ENCODE measurements around the gene SLC52A1. TPM values are rescaled to one million over a fixed set of nuclear protein-coding genes. Genes with fewer than 3 reads are reported as not detected.

Gene SLC52A1
- total RNA-seq, 1 donor from 2014 or later, result 0.23 TPM

DNA sequence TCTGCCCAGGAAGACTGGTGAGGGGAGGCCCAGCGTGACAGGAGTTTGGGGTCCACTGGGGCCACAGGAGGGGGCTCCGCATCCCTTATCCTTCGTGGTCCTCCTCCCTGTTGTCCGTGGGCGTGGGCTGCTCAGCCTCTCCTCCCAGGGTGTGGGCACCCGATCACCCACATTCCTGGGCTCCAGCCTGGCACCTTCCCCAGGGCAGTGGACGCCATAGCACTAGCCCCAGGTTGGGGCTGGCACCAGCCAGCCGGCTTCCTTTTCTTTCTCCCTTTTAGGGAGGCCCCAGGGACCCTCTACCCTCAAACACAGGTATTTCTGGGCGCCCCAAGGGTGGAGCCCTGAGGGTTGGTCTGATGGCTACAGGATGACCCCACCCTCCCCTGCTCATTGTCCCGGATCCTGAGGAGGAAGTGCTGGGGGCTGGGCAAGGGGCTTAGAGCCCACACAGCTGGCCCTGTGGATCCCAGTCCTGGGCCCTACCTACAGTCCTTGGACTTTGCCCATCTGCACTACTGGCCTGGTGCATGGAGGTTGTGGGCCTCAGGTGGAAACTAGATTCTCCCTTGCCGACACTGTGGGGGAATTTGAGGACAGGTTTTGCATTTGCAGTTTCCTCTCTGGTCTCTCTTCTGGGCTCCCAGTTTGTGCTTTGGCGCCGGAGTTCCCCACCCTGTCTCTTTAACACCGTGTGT, 36.3 kb downstream of the SLC52A1 start:
- peaks cover 19% of the 10 kb centered on the region for H3K4me1 Mint-ChIP-seq (ENCODE audit: low read depth)
- peaks cover 24% of the 10 kb centered on the region for H3K36me3 Mint-ChIP-seq (ENCODE audit: low read depth)
- no peak for DNase-seq (ENCODE audit: low spot score)
- intact Hi-C loops (cut with micrococcal nuclease), result loop anchor here (5.0 kb wide), 1 partner anchor 283 kb away; the partner anchor contains the start of gene RABEP1
- H3K27ac Mint-ChIP-seq, result peak overlapping the region; percentile 90
- H3K9me3 Mint-ChIP-seq, result no peaks in the 10 kb centered on the region
- H3K4me3 Mint-ChIP-seq, result peak overlapping the region; percentile 90
- peaks cover 8% of the 10 kb centered on the region for H3K27me3 Mint-ChIP-seq (ENCODE audit: insufficient read depth)

GRCh38 chr17:4998027-4998731, 37.0 kb downstream of the SLC52A1 start:
- Mint-ChIP-seq H3K4me1 (ENCODE audit: low read depth) (peaks cover 19% of the 10 kb centered on the region), H3K4me3 (peak overlapping the region; percentile 90), H3K27ac (peak overlapping the region; percentile 90), H3K9me3 (no peaks in the 10 kb centered on the region), H3K36me3 (ENCODE audit: low read depth) (peaks cover 17% of the 10 kb centered on the region), H3K27me3 (ENCODE audit: insufficient read depth) (peaks cover 8% of the 10 kb centered on the region)
- intact Hi-C loops (cut with micrococcal nuclease), result loop anchor here (5.0 kb wide), 1 partner anchor 284 kb away; the partner anchor contains the start of gene RABEP1
- no peak for DNase-seq (ENCODE audit: low spot score)

DNA sequence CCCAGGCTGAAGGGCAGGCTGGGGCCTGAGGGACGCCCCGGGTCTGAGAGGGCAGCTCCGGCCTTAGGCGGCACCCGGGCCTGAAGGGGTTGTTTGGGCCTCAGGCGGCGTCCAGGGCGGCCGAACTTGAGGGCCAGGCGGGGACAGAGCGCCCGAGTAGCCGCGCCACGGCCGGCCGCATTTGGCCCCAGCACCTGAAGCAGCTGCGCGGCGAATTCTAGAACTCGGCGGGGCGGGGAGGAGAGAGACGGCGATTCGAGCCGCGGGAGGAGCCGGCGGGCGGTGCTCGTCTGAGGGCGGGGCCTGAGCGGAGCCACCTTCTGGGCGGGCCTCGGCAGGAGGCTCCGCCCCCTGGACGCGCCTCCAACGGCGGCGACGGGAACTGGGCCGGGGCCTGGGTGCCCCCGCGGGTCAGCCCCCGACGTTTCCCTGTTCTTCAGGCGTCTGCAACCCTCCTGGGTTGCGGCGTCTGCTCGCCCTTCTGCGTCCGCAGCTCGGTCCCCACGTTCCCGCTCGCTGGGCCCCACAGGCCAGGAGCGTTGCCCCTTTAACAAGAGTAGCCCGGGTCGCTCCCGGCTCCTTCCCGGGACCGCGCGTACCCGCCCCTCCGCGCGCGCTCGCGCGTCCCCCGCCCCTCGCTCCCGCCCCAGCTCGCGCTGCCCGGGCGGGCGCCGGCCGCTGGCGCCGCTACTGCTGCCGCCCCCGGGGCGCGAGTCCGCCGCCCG, 37.8 kb downstream of the SLC52A1 start, which contains the start of the genes INCA1 and KIF1C:
INCA1 (minus strand) TSS at position 221 of the 725 bp plus-strand sequence. CDS start 3,085 bp downstream, outside the sequence.
KIF1C (plus strand) TSS at position 649 of the 725 bp plus-strand sequence. CDS start 2,297 bp downstream, outside the sequence.
- H3K27me3 Mint-ChIP-seq (ENCODE audit: insufficient read depth), result peaks cover 8% of the 10 kb centered on the region
- peaks cover 17% of the 10 kb centered on the region for H3K36me3 Mint-ChIP-seq (ENCODE audit: low read depth)
- H3K4me3 Mint-ChIP-seq, result peak within 1 kb of the TSS; percentile 90
- no peaks in the 10 kb centered on the region for H3K9me3 Mint-ChIP-seq
- intact Hi-C loops (cut with micrococcal nuclease), result loop anchor here (1.0 to 5.0 kb wide), 7 partner anchors 10 to 285 kb away; partner anchors contain the start of genes CAMTA2, PFN1, RABEP1 and RNF167
- peaks cover 19% of the 10 kb centered on the region for H3K4me1 Mint-ChIP-seq (ENCODE audit: low read depth)
- DNase-seq (ENCODE audit: low spot score), result peak; percentile 89
- H3K27ac Mint-ChIP-seq, result peak within 1 kb of the TSS; percentile 90

- H3K36me3 Mint-ChIP-seq (ENCODE audit: low read depth), result peaks cover 13% of the 10 kb centered on the region
- H3K9me3 Mint-ChIP-seq, result no peaks in the 10 kb centered on the region
- peaks cover 8% of the 10 kb centered on the region for H3K27me3 Mint-ChIP-seq (ENCODE audit: insufficient read depth)
- DNase-seq (ENCODE audit: low spot score), result no peak
- H3K4me1 Mint-ChIP-seq (ENCODE audit: low read depth), result peaks cover 16% of the 10 kb centered on the region
- no peak overlapping the region for H3K27ac Mint-ChIP-seq
- intact Hi-C loops (cut with micrococcal nuclease), result no loop called here
- H3K4me3 Mint-ChIP-seq, result no peak overlapping the region
These were observed 41.1 kb downstream of the SLC52A1 start for GRCh38 chr17:4994081-4994595.

DNA sequence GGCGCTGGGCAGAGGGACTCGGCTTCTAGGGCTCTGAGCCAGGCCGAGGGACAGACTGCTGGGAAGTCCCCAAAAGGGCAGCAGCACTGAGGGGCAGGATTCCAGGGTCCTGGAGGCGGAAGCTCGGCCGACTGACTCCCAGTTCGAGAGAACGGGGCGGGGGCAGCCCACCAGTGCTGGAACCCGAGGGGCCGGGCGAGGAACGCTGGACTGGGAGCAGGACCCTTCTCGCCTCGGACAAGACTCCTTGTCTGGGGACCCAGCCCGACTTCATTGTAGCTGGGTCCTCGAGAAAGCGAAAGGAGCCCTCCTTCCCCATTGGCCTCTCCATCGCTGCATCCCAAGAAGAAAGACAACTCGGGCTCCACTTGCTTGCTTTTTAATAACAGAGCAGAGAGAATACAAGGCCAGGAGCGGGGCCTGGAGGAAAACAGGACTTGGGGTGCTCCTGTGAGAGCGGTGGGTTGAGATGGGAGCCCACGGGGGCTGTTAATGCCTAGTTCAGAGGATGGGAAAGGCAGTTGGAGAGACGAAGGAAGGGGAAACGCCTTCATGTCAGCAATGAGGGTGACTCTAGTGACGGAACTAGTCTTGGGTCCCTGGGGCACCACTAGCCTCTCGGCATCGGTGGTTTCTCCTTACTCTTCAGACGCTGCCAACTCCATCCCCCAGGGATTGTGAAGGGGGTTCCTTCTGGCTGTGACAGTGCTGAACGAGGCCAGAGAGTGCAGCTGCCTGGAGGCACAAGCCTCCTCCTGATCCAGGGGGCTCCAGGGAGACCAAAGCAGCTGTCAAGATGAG, 47.3 kb downstream of the SLC52A1 start:
- H3K4me3 Mint-ChIP-seq, result peak overlapping the region; percentile 95
- peak overlapping the region; percentile 89 for H3K27ac Mint-ChIP-seq
- H3K36me3 Mint-ChIP-seq (ENCODE audit: low read depth), result peaks cover 32% of the 10 kb centered on the region
- peaks cover 39% of the 10 kb centered on the region for H3K4me1 Mint-ChIP-seq (ENCODE audit: low read depth)
- H3K27me3 Mint-ChIP-seq (ENCODE audit: insufficient read depth), result no peaks in the 10 kb centered on the region
- intact Hi-C loops (cut with micrococcal nuclease), result loop anchor here (1.0 to 2.0 kb wide), 5 partner anchors 8 to 43 kb away; partner anchors contain the start of genes INCA1, KIF1C and SPAG7
- no peak for DNase-seq (ENCODE audit: low spot score)
- no peaks in the 10 kb centered on the region for H3K9me3 Mint-ChIP-seq

DNA sequence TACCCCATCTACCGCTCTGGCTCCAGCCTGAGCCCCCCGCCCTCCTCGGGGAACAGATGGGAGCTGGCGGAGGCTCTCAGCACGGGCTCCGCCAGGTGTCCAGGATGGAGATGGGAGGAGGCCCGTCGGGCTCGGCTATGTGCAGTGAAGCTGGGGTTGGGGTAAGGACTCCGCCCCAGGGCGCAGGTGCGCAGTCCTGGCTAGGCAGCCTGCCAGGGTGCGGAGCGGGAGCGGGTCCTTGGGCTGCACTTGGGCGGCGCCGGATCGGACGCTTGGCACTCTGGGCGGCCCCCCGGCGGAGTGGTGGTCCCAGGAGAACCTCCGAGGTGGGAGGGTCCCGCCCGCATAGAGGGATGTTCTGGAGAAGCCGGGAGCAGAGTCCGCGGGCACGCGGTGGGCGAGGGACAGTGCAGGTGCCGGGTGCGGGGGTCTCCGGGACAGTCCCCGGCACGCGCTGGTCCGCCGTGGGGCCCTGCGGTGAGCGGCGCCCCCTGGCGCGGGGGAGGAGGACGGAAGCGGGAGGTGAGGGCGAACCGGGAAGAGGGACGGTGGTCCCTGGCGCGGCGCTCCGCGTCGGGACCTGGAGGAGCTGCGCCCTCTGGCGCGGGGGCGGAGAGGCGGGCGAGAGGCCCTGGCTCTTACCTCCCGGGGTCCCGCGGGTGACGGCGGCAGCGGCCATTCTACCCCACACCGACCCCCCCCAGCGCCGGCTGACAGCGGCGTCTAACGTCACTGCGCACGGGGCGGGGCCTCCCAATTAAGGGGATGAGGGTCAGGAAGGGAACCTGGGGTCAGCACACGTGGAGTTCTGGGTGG, 48.1 kb downstream of the SLC52A1 start, which contains the start of gene CAMTA2:
CAMTA2 (minus strand) TSS at position 725 of the 816 bp plus-strand sequence. CDS start 1,453 bp downstream, outside the sequence.
- intact Hi-C loops (cut with micrococcal nuclease), result loop anchor here (1.0 to 2.0 kb wide), 4 partner anchors 10 to 44 kb away; partner anchors contain the start of genes INCA1, KIF1C and SPAG7
- Mint-ChIP-seq H3K4me1 (ENCODE audit: low read depth) (peaks cover 39% of the 10 kb centered on the region), H3K27ac (peak within 1 kb of the TSS; percentile 89), H3K4me3 (peak within 1 kb of the TSS; percentile 95), H3K36me3 (ENCODE audit: low read depth) (peaks cover 39% of the 10 kb centered on the region), H3K9me3 (no peaks in the 10 kb centered on the region), H3K27me3 (ENCODE audit: insufficient read depth) (no peaks in the 10 kb centered on the region)
- DNase-seq (ENCODE audit: low spot score), result peak; percentile 82

GRCh38 chr17:4986403-4986802, 48.8 kb downstream of the SLC52A1 start:
- Mint-ChIP-seq H3K4me1 (ENCODE audit: low read depth) (peaks cover 39% of the 10 kb centered on the region), H3K9me3 (no peaks in the 10 kb centered on the region), H3K27me3 (ENCODE audit: insufficient read depth) (no peaks in the 10 kb centered on the region), H3K36me3 (ENCODE audit: low read depth) (peaks cover 39% of the 10 kb centered on the region), H3K27ac (peak overlapping the region; percentile 80), H3K4me3 (peak overlapping the region; percentile 95)
- intact Hi-C loops (cut with micrococcal nuclease), result loop anchor here (2.0 kb wide), 1 partner anchor 44 kb away; no protein-coding TSS in a partner anchor
- DNase-seq (ENCODE audit: low spot score), result no peak

Other genes starting within 250 kb of the SLC52A1 start
- not detected in 2 replicates for gene VMO1, start 249.1 kb downstream of the SLC52A1 start, total RNA-seq
- not detected in 2 replicates for gene GLTPD2, start 246.5 kb downstream of the SLC52A1 start, total RNA-seq
- gene PSMB6, start 239.3 kb downstream of the SLC52A1 start, total RNA-seq, result 205 and 208 TPM in 2 replicates
- gene PLD2, start 228.3 kb downstream of the SLC52A1 start, total RNA-seq, result 16.7 and 22.2 TPM in 2 replicates
- 66.5 and 67.5 TPM in 2 replicates for gene MINK1, start 202.1 kb downstream of the SLC52A1 start, total RNA-seq
- gene C17orf107, start 135.9 kb downstream of the SLC52A1 start, total RNA-seq, result 1.3 and 1.8 TPM in 2 replicates
- 0.52 and 0.61 TPM in 2 replicates for gene CHRNE, start 132.3 kb downstream of the SLC52A1 start, total RNA-seq
- gene GP1BA, start 103.1 kb downstream of the SLC52A1 start, total RNA-seq, result not detected in 2 replicates
- 111 and 116 TPM in 2 replicates for gene SLC25A11, start 95.4 kb downstream of the SLC52A1 start, total RNA-seq
- gene RNF167, start 95.2 kb downstream of the SLC52A1 start, total RNA-seq, result 138 and 140 TPM in 2 replicates
- 1,423 and 1,429 TPM in 2 replicates for gene PFN1, start 86.9 kb downstream of the SLC52A1 start, total RNA-seq
- 42.5 and 44.5 TPM in 2 replicates for gene ENO3, start 84.3 kb downstream of the SLC52A1 start, total RNA-seq
- gene SPAG7, start 67.6 kb downstream of the SLC52A1 start, total RNA-seq, result 66.5 and 69.5 TPM in 2 replicates
- gene CAMTA2, start 47.8 kb downstream of the SLC52A1 start, total RNA-seq, result 98.5 and 103 TPM in 2 replicates
- gene INCA1, start 37.9 kb downstream of the SLC52A1 start, total RNA-seq, result 0.34 and 0.37 TPM in 2 replicates
- gene KIF1C, start 37.5 kb downstream of the SLC52A1 start, total RNA-seq, result 68.4 and 71.3 TPM in 2 replicates
- gene ZFP3, start 43.0 kb upstream of the SLC52A1 start, total RNA-seq, result 1.9 and 2.0 TPM in 2 replicates
- 17.3 and 19.3 TPM in 2 replicates for gene ZNF232, start 76.5 kb upstream of the SLC52A1 start, total RNA-seq
- gene USP6, start 80.6 kb upstream of the SLC52A1 start, total RNA-seq, result 0.03 and 0.05 TPM in 2 replicates
- gene ZNF594, start 156.4 kb upstream of the SLC52A1 start, total RNA-seq, result 8.5 and 8.8 TPM in 2 replicates
- not detected in 2 replicates for gene SCIMP, start 199.4 kb upstream of the SLC52A1 start, total RNA-seq
- gene RABEP1, start 246.9 kb upstream of the SLC52A1 start, total RNA-seq, result 50.2 and 51.4 TPM in 2 replicates

All from activated T-helper 1 cell treated with anti-CD3 and anti-CD28 coated beads, Interleukin-12 subunit alpha, Interleukin-12 subunit beta, Interleukin-2, Interleukin-4 antibody, amounts not matched to agents 30 ng/mL and 10 ng/mL and 1 ng/mL, durations not matched to agents 14 hours and 24 hours and 36 hours (primary cell).